CD4-positive, alpha-beta T cell treated with Interleukin-4 for 1 hour (primary cell): Measurements from ENCODE around the gene DNM2.
"Not testable (repeated sequence)": the region's sequence is repeated elsewhere in the genome, so short reads cannot be mapped to it uniquely, and the experiment has no call there.

Source experiments
- DNase-seq, 2 donors: peaks; one replicate each; pipeline ENCODE4 v3.0.0-alpha.2; 2020 to 2022

The DNM2 gene

DNA sequence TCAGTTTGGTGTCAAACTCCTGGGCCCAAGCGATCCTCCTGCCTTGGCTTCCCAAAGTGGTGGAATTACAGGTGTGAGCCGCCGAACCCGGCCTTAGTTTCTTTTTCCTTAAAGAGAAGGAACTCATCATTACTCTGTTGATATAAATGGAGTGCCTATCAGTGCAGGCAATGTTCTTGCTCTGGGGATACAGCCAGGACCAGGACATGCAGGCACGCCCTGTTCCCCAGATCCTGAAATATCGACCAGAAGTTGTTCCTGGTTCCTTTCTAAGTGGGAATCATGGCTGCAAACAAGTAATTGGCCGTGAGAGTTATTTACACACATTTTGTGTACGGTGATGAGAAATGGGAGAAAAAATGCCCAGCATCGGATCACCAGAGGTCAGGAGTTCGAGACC lies 8.4 kb downstream of the DNM2 start:
- DNase-seq = no peak

DNA sequence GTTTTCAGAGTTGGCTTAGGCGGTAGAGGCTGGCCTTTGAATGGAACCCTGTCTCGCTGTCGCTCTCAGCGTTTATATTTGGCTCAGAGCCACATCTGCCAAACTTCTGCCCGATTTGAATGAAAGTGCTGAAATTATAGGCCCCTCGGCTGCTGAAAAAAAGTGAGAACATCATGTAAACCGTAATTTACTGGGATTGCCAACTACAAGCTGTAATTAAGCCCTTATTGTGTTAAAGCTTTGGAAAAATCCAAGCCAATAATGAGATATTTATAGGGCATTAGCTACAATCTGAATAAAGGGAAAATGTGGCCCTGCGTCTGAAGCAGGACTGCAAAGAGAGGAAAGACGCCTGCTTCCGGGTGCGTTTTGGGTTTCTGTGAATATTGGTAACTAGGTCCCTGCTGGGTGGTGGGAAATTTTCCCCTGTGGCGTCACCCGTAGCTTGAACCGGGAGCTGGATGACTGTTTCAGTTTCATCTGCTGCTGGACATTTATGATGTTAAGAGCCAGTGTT lies 9.9 kb downstream of the DNM2 start:
- DNase-seq = no peak

DNA sequence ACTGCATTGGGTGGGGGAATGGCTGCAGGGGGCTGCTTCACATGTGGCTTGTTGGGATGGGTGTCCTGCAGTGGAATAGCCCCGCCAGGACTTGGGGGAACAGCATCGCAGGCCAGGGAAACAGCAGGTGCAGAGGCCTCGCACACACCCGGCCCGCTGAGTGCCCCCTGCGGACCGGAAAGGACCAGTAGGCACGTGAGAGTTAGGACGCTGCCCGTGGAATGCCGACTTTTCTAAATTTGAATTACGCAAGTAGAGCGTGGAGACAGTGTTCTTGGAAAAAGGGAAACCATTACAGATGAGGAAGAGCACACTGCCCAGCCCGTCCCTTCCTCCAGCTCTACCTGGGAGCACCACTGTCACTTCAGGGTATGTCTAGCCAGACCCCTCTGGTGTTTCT lies 11.5 kb downstream of the DNM2 start:
- no peak for DNase-seq

DNA sequence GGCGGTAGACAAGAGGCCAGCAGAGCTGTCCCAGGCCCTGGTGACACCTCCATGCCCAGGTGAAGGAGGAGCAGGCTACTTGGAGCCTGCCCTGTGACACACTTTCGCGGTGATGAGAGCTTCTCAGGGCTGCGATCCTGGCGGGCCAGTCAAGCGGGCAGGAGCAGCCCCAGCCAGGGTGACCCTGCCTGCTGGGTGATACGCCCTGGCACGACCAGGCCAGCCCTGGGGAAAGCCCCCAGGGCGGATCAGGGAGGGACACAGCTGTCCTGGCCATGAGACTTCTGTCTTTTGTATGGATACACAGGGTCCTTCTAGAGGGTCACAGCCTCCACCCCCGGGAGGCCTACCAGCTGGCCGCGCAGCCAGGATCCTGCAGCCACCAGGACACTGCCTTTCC lies 13.1 kb downstream of the DNM2 start:
- no peak for DNase-seq

DNA sequence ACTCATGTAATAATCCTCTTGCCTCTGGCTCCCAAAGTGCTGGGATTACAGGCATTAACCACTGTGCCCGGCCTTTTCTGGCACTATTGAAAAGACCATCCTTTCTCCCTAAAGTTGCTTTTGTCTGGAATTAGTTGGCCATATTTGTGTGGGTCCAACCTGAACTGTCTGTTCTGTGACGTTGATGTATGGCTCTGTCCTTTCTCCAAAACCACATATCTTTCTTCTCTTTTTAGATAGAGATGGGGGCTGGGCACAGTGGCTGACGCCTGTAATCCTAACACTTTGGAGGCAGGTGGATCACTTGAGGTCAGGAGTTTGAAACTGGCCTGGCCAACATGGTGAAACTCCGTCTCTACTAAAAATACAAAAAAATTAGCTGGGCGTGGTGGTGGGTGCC lies 17.9 kb downstream of the DNM2 start:
- no peak for DNase-seq

DNA sequence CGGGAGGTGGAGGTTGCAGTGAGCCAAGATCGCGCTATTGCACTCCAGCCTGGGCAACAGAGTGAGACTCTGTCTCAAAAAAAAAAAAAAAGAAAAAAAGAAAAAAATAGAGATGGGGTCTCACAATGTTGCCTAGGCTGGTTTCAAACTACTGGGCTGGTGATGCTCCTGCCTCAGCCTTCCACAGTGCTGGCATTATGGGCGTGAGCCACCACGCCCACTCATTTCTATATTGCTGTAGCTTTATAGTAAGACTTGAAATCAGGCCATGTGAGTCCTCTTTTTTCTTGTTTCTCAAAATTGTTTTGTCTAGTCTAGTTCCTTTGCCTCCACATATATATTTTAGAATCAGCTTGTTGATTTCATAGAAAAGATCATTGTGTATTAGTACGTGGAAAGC lies 18.3 kb downstream of the DNM2 start:
- no peak for DNase-seq

DNA sequence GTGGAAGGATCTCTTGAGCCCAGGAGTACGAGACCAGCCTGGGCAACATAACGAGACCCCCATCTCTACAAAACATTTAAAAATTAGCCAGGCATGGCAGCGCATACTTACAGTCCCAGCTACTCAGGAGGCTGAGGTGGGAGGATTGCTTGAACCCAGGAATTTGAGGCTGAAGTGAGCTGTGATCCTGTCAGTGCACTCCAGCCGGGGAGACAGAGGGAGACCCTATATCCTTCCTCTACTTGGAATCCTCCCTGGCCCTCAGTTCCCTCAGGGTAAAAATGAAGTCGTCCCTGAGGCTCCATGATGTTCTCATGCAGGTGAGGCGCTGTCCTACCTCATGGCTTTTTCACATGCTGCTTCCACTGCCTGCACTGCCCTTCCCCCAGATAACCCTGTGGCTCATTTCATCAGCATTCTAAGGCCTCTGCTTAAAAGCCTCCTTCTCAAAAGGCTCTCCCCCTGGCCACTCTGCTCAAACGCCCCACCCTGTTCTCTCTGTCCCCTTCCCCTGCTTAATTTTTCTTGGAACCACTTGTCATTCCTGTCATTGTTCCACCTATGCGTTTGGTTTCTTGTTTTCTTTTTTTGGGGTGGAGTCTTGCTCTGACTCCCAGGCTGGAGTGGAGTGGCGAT lies 19.2 kb downstream of the DNM2 start:
- DNase-seq = no peak

DNA sequence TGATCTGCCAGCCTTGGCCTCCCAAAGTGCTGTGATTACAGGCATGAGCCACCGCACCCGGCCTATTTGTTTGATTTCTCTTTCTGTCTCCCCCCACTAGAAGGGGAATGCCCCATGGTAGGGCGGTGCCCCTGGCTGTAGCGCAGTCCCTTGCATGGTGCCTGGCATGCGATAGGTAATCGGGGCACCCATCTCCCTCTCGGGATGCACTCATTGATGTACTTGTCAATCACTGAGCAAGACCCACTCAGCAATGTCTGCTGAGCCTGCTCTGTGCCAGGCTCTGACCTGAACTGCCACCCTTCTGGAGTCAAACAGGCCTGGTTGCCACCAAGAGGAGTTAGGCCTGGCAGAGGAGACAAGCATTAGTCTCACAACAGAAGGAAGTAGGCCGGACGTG lies 19.8 kb downstream of the DNM2 start:
- DNase-seq = no peak

DNA sequence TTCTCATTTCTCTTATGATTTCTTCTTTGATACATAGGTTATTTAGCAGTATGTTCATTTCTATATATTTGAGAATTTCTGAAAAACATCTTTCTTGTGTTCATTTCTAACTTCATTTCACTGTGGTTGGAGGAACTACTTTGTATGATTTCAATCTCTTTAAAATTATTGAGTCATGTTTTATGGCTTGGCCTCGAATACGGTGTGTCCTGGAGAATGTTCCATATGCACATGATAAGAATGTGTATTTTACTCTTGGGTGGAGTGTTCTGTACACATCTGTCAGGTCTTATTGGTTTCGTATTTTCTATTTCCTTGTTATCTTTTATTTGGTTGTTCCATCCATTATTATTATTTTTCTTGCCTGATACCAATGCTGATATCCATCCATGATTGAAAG lies 22.9 kb downstream of the DNM2 start:
- DNase-seq = no peak

DNA sequence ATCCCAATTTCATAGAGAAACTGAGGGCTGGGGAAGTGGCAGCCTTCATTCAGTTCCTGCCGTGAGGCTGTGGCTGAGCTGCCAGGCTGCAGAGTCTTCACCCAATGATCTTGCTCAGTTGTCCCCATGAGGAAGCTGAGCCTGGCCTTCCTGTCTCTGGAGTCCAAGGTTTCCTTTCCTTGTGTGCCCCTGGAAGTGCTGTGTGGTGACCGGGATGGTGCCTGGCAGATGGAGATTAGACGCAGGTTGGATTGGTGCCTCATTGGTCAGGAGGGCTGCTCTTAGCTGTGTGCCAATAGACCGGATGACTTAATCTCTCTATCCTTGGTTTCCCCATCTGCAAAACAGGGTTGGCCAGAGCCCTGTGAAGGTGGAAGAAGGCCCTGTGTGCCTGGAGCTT lies 24.6 kb downstream of the DNM2 start:
- no peak for DNase-seq

DNA sequence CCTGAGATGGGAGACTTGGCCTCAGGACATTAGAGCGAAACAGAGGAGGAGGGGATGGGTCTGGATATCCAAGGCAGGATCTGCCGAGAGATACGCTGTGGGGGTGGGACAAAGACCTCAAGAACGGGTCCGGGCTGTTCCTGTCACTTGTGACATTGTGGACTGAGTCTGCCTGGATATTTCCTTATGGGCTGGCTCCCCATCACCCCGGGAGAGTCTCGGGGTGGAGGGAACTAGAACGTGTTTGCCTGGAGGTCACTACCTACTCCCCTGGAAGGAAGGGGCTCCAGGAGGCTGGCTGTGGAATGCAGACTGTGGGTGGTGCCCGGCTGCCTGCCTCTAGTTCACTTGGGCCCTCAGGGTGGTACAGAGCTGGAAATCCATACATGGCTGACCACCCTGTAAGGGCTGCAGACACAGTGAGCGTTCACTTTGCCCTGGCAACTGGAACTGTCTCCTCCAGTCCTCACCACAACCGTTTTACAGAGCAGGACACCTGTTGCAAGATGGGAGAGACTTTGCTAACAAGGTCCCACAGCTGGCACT lies 26.4 kb downstream of the DNM2 start:
- DNase-seq = no peak

DNA sequence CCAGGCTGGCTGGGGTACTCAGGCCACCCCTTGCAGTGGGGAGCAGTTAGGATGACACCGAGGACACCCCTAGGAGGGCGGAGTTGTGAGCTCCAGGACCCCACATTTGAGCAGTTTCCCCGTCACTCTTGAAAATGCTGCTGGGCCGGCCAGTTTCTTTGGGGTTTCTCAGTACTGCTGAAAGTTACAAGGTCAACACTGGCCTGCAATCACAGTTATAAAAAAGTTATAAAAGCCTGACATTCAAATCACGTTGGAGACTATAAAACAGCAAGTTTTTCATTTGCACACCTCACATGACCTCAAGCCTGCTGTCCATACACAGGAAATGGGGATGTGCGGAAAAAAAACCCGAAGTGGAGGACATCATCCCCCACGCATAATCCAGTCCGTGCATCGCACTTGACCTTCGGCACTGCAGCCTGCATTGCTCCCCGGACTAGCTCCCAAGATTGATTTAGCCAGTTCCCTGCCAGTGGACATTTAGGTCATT lies 27.0 kb downstream of the DNM2 start:
- DNase-seq = no peak

DNA sequence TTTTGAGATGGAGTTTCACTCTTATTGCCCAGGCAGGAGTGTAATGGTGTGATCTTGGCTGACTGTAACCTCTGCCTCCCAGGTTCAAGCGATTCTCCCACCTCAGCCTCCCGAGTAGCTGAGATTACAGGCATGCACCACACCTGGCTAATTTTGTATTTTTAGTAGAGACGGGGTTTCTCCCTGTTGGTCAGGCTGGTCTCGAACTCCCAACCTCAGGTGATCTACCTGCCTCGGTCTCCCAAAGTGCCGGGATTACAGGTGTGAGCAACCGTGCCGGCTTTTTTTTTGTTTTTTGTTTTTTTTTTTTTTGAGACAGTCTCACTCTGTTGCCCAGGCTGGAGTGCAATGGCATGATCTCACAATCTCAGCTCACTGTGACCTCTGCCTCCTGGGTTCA lies 28.6 kb downstream of the DNM2 start:
- not testable (repeated sequence) for DNase-seq

DNA sequence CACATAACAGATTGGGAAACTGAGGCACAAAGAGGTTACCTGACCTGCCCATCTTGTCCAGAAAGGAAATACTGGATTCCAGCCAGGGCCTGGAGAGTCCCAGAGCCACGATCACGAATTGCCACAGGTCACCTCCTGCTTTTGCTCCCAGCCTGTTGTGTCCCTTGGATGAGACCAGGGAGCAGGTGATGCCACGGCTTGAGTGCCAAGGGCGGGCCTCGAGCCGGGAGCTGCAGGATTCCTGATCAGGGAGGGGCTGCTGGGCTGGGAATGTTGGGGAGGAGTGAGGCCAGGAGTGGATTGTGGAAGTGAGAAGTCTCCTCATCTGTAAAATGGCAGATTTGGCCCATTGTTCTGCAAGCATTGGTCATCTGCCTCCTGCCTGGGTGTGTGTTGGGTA lies 29.4 kb downstream of the DNM2 start:
- DNase-seq = no peak

DNA sequence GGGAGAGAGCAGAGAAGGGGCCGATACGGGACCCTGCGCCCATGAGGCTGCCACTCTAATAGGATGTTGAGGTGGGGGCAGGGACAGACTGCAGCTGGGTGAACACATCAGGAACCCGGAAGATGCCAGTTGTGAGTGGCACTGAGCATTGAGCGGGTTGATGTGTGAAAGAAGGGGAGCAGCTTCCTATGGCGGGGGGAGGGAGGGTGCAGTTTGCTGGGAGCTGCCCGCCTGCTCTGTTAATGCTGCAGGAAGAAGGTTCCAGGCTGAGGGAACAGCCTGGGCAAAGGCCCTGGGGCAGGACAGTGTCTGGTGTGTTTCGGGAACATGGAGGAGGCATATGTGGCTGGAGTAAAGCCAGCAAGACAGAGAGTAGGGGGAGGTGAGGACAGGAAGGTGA lies 29.8 kb downstream of the DNM2 start:
- no peak for DNase-seq

DNA sequence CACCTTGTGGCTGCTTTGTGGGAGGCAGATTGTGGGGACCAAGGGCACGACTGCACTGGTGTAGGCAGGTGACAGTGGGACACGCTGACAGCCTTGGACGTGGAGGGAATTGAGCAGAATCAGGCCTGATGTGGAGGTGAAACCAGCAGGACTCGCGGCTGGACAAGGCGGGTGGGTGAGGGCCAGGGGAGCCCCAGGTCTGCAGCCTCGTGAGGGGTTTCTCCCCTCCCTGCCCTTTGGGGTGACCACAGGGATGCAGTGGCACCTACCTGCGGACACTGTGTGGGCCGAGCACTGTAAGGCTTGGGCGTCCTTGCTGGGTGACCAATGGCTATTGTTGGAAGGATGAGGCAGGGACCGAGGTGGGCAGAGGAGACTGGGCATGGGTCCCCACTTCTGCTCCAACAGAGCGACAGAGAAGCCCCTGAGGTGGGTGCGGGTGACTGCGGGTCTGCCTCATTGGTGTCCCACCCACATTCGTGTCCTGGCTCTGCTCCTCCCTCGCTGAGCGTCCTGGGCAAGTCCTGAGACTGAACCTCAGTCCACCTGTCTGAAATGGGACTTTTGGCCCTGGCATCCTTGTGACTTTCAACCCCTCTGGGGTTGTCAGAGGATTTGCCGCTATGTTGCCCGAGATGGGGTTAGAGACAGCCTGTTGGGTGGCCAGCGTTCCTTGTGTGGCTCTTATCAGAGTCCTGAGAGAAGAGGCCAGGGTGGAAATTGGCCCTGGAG lies 30.5 kb downstream of the DNM2 start:
- DNase-seq = no peak

DNA sequence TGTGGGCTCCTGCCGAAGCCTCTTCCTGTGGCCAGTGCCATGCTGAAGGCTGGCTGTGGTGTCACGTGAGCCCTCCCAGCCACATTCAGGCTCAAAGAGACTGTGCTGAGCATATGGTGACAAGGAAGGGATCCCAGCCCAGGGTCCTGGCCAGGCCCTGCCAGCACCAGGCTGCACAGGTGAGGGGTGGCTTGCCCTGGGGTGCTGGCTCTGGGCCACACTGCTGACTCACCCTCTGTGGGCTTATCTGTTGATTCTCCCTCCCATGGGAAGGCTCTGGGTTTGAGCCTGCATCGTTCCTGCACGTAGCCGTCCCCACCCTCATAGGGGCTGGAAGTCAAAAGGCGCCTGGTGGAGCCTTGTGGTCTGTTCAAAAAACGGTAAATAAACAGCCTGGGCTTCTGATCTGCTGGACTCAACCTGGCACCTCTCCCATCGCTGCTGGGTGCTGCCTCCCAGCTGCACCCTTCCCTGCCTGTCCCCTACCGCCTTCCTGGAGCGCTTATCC lies 31.1 kb downstream of the DNM2 start:
- no peak for DNase-seq

DNA sequence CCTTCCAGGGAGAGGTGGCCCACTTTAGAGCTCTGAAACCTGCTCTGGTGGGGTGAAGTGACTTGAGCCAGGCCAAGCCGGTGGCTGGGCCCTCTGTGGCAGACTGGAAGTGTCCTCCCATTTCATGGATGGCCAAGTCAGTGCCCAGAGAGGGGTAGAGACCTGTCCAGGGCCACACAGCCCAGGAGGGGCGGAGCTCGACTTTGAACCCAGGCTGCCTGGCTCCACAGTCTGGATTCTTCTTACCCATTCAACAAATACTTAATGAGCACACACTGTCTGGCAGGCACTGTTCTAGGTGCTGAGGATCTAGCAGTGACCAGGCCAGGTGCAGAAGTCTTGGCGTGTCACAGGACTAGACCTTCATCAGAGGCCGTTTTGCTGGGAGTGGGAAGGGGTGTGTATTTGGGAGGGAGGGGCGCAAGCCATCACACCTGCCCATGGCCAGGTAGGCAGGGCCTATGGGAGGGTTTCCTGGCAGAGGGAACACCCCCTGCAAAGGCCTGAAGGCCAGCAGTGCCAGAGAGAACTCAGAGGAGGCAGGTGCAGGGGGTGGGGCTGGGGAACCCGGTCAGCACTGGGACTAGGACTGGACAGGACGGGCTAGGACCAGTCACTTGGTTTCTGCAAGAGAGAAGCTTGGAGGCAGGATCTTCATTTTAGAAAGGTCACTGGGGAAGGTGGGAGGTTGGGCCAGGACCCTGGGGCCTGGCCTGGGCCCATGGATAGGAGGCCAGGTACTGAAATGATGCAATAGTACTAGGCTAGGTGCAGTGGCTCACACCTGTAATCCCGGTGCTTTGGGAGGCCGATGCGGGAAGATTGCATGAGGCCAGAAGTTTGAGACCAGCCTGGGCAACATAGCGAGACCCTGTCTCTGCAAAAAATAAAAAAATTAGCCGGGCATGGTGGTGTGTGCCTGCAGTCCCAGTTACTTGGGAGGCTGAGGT lies 31.8 kb downstream of the DNM2 start:
- DNase-seq = no peak

DNA sequence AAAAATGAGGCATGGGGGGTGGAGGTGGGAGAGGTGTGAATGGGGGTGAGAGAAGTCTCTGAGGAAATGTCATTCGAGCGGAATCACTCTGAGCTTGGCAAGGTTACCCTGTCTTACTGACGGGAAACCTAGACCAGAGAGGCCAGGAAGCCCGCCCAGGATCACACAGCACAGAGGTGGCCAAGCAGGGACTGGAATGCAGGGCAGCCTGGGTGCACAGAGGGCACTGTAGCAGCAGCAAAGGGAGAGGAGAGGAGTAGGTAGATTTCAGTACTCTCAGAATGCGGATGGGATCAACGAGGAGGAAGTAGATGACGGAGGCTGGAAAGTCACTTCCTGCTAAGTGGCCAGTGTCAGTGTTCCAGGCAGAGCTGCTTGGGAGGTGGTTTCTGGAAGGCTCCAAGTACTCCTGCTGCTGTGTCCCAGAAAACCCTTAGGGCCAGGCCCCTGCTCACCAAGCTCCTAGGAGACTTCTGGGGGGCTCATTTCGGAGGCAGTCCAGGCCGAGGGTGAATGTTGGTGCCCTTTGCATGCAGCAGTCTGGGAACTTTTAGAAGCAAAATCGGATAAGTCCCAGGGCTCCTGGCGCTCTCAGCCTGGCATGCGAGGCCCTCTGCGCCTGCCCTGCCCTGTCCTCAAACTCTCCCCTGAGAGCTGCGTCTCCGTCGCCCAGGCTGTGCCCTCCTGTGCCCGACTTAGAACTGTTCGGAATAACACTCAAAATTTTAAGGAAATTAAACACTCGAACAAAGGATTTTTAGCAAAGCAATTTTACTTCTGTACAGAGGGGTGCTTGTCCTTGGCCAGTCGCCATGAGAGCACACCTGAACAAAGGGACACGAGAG lies 33.5 kb downstream of the DNM2 start:
- DNase-seq = no peak

DNA sequence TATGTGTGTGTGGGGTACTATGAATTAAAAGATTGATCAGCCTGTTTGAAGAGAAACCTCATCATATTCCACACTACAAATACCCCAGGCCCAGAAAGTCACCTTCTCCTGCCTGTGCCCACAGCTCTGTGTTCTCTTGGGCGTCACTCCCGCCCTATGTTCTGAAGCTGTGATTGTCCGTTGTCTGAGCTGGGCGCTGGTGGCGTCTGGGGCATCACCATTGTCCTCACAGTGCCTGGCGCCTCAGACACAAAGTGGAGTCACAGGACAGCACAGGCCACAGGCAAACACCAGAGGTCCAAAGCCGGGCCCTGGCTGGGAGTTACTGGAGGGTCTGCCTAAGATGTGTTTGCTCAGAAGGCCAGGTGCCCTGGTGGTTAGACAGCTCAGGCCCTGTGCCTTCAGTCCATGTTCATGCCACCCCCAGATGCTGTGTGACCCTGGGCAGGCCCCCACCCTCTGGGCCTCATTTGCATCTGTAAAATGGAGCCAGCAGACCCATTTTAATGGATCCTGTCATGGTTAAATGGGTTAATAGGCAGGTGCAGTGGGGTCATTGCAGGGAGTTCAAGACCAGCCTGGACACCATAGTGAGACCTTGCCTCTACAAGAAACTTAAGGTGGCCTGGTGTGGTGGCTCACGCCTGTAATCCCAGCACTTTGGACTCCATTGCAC lies 34.5 kb downstream of the DNM2 start:
- no peak for DNase-seq
